GM06990 (cell line): ENCODE measurements around the gene MRC2.

Experiments
- DNase-seq: peaks from one replicate; pipeline ENCODE4 v3.0.0-alpha.2; 2011; ENCODE audit not compliant: insufficient read length; ENCODE audit errors: extremely low read depth
- H3K27me3 ChIP-seq: replicated peaks from 2 replicates; pipeline ENCODE4 v1.6.0; 2011; ENCODE audit warnings: low read length; ENCODE audit not compliant: control insufficient read depth, insufficient read depth
- H3K36me3 ChIP-seq: 2 replicates; pipeline ENCODE4 v1.5.1; 2011; ENCODE audit warnings: low read length; ENCODE audit not compliant: control insufficient read depth, insufficient read depth
- H3K4me3 ChIP-seq: replicated peaks from 2 replicates; pipeline ENCODE4 v1.5.1; 2011; ENCODE audit warnings: low read depth, mild to moderate bottlenecking, control low read depth, low read length
- CTCF ChIP-seq: IDR thresholded peaks from 2 replicates; pipeline ENCODE4 v1.5.1; 2011; ENCODE audit warnings: low read length, control low read depth, mild to moderate bottlenecking, inconsistent platforms; ENCODE audit not compliant: insufficient read depth, poor library complexity, severe bottlenecking

The MRC2 gene

GRCh38 chr17:62653826-62654761 is 26.6 kb downstream of the MRC2 start:
- DNase-seq: no peak
- Histone ChIP-seq H3K36me3 (no peaks in the 10 kb centered on the region), H3K4me3 (no peak overlapping the region), H3K27me3 (no peaks in the 10 kb centered on the region)
- TF ChIP-seq CTCF: no peak

- no peak for TF ChIP-seq CTCF
- no peaks in the 10 kb centered on the region for H3K27me3 ChIP-seq
- no peak for DNase-seq
- no peak overlapping the region for H3K4me3 ChIP-seq
- no peaks in the 10 kb centered on the region for H3K36me3 ChIP-seq
Observed at GRCh38 chr17:62655656-62656055, 28.2 kb downstream of the MRC2 start.

GRCh38 chr17:62656446-62656845 is 29.0 kb downstream of the MRC2 start:
- Histone ChIP-seq H3K27me3 (no peaks in the 10 kb centered on the region), H3K4me3 (no peak overlapping the region), H3K36me3 (no peaks in the 10 kb centered on the region)
- TF ChIP-seq CTCF: no peak
- no peak for DNase-seq

GRCh38 chr17:62657145-62657665 is 29.7 kb downstream of the MRC2 start:
- Histone ChIP-seq H3K4me3 (no peak overlapping the region), H3K36me3 (no peaks in the 10 kb centered on the region), H3K27me3 (no peaks in the 10 kb centered on the region)
- DNase-seq: no peak
- no peak for TF ChIP-seq CTCF

GRCh38 chr17:62657690-62658089 is 30.2 kb downstream of the MRC2 start:
- H3K36me3 ChIP-seq: no peaks in the 10 kb centered on the region
- no peaks in the 10 kb centered on the region for H3K27me3 ChIP-seq
- no peak overlapping the region for H3K4me3 ChIP-seq
- no peak for DNase-seq
- no peak for TF ChIP-seq CTCF
